GM12878 (cell line): ENCODE data around the gene SLC16A9.

Source experiments
- EP300 ChIP-seq, 2 experiments: fragments of 150-350 bp in 1 of 2; IDR thresholded peaks; 2 replicates each; pipeline ENCODE4 v1.6.1; 2011 to 2012; ENCODE audit warnings: low read depth in 2 of 2, low read length in 2 of 2, borderline replicate concordance in 1 of 2, improper control_type of control experiment in 1 of 2, inconsistent platforms in 1 of 2; ENCODE audit not compliant: control insufficient read depth in 1 of 2
- ESRRA ChIP-seq: IDR thresholded peaks from 2 replicates; pipeline ENCODE4 v1.6.1; 2012; ENCODE audit warnings: mild to moderate bottlenecking, low read length, improper control_type of control experiment
- EZH2 ChIP-seq: IDR thresholded peaks from 2 replicates; pipeline ENCODE4 v1.6.1; 2012; ENCODE audit warnings: low read depth, mild to moderate bottlenecking, control low read depth, inconsistent platforms, low read length, borderline replicate concordance; ENCODE audit not compliant: control insufficient read depth
- POLR2AphosphoS5 ChIP-seq: IDR thresholded peaks from 2 replicates; pipeline ENCODE4 v1.6.1; 2011; ENCODE audit warnings: mild to moderate bottlenecking, low read length, inconsistent platforms
- RCOR1 ChIP-seq: conservative IDR thresholded peaks from 2 replicates; pipeline ENCODE4 v1.6.1; 2012; ENCODE audit warnings: low read depth, low read length, improper control_type of control experiment
- SREBF1 ChIP-seq: IDR thresholded peaks from 2 replicates; pipeline ENCODE4 v1.6.1; 2012; ENCODE audit warnings: mild to moderate bottlenecking, low read length
- SUZ12 ChIP-seq: fragments of 200-600 bp; sonication (generic); IDR thresholded peaks from one replicate; pipeline ENCODE4 v1.6.1; 2018; ENCODE audit warnings: antibody characterized with exemption, mild to moderate bottlenecking; ENCODE audit not compliant: unreplicated experiment
- TF ChIP-seq, protein P1 (sequence below): fragments of 450-650 bp; formaldehyde crosslinking; IDR thresholded peaks from 2 replicates; pipeline ENCODE4 v1.4.0; 2020; ENCODE audit warnings: mild to moderate bottlenecking, moderate library complexity
- TF ChIP-seq, protein P2 (sequence below), 3 experiments: IDR thresholded peaks in 2 of 3; conservative IDR thresholded peaks in 1 of 3; 2 replicates each; pipeline ENCODE4 v1.5.1; 2011; ENCODE audit warnings: low read depth in 3 of 3, low read length in 3 of 3, mild to moderate bottlenecking in 3 of 3, control low read depth in 2 of 3, moderate library complexity in 2 of 3, inconsistent platforms in 1 of 3, mixed read lengths in 1 of 3; ENCODE audit not compliant: control insufficient read depth in 2 of 3, insufficient read depth in 1 of 3; ENCODE audit errors: extremely low read depth in 1 of 3
- TF ChIP-seq, protein P3 (sequence below): IDR thresholded peaks from 2 replicates; pipeline ENCODE4 v1.6.1; 2012; ENCODE audit warnings: low read depth, low read length, improper control_type of control experiment

DNA sequence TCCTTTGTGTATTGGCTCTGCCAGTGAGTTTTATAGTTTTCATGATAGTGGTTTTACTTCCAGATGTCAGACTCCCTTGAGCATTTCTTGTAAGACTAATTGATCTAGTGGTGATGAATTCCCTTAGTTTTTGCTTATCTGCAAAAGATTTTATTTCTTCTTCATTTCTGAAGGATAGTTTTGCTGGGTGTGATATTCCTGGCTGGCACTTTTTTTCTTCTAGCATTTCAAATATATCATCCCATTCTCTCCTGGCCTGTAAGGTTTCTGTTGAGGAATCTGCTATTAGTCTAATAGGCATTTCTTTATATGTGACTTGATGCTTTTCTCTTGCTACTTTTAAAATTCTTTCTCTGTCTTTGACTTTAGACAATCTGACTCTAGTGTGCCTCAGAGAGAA lies 64.8 kb downstream of the SLC16A9 start:
- TF ChIP-seq, protein P1, sequence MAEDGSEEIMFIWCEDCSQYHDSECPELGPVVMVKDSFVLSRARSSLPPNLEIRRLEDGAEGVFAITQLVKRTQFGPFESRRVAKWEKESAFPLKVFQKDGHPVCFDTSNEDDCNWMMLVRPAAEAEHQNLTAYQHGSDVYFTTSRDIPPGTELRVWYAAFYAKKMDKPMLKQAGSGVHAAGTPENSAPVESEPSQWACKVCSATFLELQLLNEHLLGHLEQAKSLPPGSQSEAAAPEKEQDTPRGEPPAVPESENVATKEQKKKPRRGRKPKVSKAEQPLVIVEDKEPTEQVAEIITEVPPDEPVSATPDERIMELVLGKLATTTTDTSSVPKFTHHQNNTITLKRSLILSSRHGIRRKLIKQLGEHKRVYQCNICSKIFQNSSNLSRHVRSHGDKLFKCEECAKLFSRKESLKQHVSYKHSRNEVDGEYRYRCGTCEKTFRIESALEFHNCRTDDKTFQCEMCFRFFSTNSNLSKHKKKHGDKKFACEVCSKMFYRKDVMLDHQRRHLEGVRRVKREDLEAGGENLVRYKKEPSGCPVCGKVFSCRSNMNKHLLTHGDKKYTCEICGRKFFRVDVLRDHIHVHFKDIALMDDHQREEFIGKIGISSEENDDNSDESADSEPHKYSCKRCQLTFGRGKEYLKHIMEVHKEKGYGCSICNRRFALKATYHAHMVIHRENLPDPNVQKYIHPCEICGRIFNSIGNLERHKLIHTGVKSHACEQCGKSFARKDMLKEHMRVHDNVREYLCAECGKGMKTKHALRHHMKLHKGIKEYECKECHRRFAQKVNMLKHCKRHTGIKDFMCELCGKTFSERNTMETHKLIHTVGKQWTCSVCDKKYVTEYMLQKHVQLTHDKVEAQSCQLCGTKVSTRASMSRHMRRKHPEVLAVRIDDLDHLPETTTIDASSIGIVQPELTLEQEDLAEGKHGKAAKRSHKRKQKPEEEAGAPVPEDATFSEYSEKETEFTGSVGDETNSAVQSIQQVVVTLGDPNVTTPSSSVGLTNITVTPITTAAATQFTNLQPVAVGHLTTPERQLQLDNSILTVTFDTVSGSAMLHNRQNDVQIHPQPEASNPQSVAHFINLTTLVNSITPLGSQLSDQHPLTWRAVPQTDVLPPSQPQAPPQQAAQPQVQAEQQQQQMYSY: no peak
- TF ChIP-seq POLR2AphosphoS5: no peak
- TF ChIP-seq, protein P2, sequence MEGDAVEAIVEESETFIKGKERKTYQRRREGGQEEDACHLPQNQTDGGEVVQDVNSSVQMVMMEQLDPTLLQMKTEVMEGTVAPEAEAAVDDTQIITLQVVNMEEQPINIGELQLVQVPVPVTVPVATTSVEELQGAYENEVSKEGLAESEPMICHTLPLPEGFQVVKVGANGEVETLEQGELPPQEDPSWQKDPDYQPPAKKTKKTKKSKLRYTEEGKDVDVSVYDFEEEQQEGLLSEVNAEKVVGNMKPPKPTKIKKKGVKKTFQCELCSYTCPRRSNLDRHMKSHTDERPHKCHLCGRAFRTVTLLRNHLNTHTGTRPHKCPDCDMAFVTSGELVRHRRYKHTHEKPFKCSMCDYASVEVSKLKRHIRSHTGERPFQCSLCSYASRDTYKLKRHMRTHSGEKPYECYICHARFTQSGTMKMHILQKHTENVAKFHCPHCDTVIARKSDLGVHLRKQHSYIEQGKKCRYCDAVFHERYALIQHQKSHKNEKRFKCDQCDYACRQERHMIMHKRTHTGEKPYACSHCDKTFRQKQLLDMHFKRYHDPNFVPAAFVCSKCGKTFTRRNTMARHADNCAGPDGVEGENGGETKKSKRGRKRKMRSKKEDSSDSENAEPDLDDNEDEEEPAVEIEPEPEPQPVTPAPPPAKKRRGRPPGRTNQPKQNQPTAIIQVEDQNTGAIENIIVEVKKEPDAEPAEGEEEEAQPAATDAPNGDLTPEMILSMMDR (IDR thresholded peaks at IDR 0.05 in 2 of 3, conservative IDR thresholded peaks at IDR 0.05 in 1 of 3; ENCODE audit: control insufficient read depth in 2 of 3, extremely low read depth in 1 of 3, insufficient read depth in 1 of 3, low read depth in 3 of 3, low read length in 3 of 3): no peak
- no peak for TF ChIP-seq SREBF1
- TF ChIP-seq SUZ12: no peak
- no peak for TF ChIP-seq EP300 (IDR thresholded peaks at IDR 0.05; ENCODE audit: borderline replicate concordance in 1 of 2, control insufficient read depth in 1 of 2, low read depth in 2 of 2, low read length in 2 of 2)
- TF ChIP-seq EZH2: no peak
- no peak for TF ChIP-seq RCOR1
- TF ChIP-seq ESRRA: no peak
- TF ChIP-seq, protein P3, sequence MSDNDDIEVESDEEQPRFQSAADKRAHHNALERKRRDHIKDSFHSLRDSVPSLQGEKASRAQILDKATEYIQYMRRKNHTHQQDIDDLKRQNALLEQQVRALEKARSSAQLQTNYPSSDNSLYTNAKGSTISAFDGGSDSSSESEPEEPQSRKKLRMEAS: no peak
